Measurements from ENCODE around the gene PHF10.

DNA sequence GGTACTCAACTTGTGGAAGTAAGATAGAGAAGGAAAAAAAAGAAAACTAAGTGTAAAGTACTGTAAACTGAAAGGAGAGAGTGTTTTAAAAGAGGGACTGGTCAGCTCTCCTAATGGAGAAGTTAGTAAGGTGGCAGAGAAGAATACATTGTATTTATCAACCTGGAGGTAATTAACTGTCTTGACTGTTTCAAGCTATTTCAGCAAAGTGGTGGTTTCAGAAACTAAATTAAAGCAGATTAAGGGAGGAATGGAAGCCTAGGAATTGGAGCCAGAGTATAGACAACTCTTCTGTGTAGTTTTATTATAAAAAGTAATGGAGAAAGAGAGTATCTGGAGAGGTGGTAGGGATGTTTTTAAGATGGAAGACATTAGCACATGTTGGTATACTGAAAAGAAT, 2.7 kb upstream of the PHF10 start:
- TF ChIP-seq CTCF (IDR thresholded peaks at IDR 0.05) (no peak), POLR2AphosphoS5 (IDR thresholded peaks at IDR 0.05) (no peak), POLR2A (IDR thresholded peaks at IDR 0.05) (no peak), EP300 (IDR thresholded peaks at IDR 0.05) (no peak)
